GM21786 (cell line): ENCODE measurements around the gene GSAP.
A peak's percentile ranks its signal among the peaks of the same experiment; 100 is the strongest.

ENCODE experiments used
- ATAC-seq: cut with Tn5 transposase; IDR thresholded peaks from one replicate; pipeline ENCODE4 v1.9.1; 2021; ENCODE audit not compliant: unreplicated experiment

The GSAP gene

DNA sequence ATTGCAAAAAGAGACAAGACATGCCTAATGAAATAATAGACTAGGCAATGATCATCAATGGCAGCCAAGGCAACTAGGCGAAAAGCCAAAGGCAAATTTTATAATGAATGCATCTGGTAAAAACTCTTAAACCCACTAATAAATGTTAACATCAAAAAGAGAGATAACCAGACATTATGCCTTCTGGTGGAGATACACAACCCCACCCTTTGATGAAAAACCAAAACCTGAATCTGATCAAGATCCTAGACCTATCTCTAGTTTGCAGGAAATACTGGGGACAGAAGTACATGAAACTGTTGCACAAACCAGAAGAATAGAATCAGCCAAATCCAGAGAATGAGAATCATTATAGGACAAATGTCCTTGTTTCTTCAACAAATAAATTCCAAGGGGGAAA lies 22.0 kb upstream of the GSAP start:
- no peak for ATAC-seq

DNA sequence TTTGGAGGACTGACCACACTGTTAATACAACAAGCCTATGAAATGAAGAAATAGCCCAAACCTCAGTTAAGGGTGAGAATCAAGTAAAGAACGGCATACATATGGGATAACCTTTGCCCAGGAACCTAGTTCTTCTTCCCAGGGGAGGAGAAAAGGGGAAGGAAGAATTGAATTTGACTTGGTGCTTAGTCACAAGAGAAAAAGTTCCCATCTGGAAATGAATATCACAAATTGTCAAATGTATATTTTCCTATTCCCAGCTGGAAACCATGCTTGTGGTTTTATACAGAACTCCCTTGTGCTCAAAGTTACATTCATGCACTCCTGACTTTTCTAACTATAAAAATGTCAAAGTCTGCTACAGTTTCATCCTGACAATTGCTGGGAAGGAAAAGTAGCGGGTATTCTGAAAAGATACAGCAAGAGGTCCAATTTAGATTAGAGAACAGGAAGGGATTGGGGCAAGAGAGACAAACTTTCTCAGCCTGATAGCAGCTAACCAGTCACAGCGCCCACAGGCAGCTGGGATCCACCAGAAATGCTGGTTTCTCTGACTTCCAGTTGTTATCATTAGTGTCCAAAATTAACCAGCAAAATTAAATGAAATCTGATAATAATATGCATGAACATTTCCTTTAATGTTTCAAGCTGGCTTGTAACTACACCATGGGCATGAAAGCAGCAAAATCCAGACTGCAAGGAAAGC lies 18.6 kb upstream of the GSAP start:
- no peak for ATAC-seq

GRCh38 chr7:77433901-77434300 lies 17.8 kb upstream of the GSAP start:
- ATAC-seq, result no peak

GRCh38 chr7:77430927-77431326 lies 14.8 kb upstream of the GSAP start:
- ATAC-seq, result no peak

DNA sequence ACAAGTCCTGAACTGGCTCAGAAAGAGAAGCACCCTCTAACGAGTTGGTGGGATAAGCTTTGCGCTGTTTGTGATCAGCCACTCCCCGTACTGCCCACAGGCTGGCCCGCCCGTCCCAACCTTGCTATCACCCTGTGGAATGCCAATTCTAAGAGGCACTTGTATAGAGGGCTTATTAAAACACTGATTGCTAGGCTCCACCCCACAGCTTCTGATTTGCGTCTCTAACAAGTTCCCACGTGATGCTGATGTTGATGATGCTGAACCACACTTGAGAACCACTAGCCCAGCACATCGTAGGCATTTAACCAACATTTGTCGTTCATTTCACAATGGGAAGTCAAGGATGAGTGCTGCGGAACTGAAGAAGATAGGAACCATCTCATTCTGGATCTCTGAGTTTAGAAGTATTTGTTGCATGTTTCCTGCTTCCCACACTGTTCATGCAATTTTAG lies 12.7 kb upstream of the GSAP start:
- ATAC-seq, result no peak

- ATAC-seq, result no peak
Observed at GRCh38 chr7:77427996-77428603, 12.0 kb upstream of the GSAP start.

- no peak for ATAC-seq
Observed at GRCh38 chr7:77426521-77427051, 10.4 kb upstream of the GSAP start.

DNA sequence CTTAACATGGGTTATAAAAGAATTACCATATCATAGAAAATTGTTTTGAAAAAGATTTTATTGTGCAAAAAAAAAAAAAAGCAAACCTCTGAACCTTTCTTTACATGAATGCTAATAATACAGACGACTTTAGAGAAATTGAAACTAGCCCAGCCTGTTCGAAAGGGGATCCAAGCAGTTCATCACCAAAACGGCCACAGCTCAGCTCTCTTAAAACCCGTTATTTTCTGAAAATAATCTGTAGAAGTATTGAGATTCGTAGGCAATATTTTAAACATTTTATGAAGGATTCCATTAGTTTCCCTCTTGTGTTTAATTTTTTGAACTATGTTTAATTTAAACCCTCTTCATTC lies 9.9 kb upstream of the GSAP start:
- ATAC-seq, result peak; percentile 76

GRCh38 chr7:77425101-77426051 lies 9.2 kb upstream of the GSAP start:
- peak; percentile 28 for ATAC-seq

DNA sequence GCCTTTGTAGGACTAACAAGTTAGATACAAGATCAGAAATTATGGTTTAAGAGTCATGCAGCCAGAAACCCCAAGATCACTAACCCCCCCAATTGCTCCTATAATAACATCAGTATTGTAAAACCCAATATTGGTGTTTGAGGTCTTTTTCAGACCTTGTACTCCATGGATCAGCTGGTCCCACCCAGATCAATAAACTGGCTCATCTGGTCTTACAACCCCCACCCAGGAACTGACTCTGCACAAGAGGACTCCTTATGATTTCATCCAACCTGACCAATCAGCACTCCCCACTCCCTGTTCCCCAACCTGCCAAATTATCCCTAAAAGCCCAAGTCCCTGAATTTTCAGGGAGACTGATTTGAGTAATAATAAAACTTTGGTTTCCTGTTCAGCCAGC lies 6.4 kb upstream of the GSAP start:
- ATAC-seq, result no peak

DNA sequence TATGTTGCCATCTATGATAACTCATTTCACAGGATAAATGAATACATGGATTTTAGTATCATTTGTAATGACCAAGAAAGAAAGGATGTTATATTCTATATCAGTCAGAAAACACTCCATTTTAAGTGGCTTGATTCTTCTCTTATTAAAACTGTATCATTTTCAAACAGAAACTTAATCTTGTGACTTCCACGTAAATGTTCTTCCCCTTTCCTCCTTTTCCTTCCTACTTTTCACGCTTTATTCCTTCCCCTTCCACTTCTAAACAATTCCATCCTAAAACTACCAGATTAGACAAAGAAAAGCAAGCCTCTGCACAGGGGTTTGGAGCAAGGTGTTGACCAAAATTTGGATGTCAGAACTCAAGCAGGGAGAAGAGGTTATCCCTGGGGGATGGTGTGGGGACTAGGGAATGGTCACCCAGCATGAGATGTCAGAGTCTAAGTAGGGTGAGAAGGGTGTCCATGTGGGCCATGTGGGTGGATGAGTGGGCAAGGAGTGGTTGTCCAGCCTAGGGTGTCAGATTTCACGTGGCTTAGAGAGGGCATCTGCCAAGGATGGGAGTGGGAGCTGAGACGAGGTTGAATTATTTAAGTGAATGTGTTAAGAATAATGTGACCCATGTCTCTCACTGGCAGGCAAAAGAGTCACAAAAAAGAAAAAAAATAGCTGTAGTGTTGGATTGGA lies 5.0 kb upstream of the GSAP start:
- no peak for ATAC-seq

GRCh38 chr7:77420438-77420837 lies 4.3 kb upstream of the GSAP start:
- no peak for ATAC-seq

DNA sequence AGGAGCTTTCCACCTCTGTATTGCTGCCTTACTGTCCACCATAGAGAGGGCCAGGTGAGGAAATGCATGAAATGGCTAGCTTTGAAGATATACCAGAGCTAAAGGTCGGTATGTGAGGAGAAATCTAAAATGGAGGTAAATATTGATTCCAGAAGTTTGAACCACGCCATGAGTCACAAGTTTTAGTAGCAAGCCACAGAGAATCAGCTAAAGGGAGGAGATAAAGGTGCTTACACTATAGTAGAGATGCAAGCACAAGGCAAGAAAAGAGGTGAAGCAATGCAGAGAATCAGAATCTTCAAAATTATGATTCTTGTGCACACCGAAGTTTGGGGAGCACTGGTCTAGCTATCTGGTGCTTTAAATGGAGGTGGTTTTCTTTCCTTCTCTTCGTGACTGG lies 3.0 kb upstream of the GSAP start:
- no peak for ATAC-seq

DNA sequence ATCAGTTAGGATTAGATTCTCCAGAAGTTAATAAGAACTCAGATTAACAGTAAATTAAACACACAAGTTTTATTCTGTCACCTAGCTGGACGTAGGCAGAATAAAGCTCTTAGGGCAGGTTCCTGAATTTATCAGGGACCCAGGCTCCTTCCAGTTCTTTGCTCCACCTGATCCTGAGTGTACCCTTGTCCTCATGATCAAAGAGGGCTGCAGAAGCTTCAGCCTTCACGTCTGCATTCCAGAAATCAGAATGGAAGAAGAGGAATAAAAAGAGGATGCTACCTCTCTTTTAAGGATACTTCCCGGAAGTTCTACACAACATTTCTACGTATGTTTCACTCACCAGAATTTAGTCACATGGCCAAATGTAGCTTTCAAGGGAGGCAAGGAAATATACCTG lies 1.7 kb upstream of the GSAP start:
- ATAC-seq, result no peak

- ATAC-seq, result peak; percentile 23
Observed at GRCh38 chr7:77416621-77417371, 647 bp upstream of the GSAP start.

GRCh38 chr7:77415476-77415822 lies 700 bp downstream of the GSAP start:
- peak; percentile 21 for ATAC-seq

- no peak for ATAC-seq
Observed at GRCh38 chr7:77413861-77414424, 2.2 kb downstream of the GSAP start.

- ATAC-seq, result no peak
Observed at GRCh38 chr7:77413128-77413527, 3.0 kb downstream of the GSAP start.

DNA sequence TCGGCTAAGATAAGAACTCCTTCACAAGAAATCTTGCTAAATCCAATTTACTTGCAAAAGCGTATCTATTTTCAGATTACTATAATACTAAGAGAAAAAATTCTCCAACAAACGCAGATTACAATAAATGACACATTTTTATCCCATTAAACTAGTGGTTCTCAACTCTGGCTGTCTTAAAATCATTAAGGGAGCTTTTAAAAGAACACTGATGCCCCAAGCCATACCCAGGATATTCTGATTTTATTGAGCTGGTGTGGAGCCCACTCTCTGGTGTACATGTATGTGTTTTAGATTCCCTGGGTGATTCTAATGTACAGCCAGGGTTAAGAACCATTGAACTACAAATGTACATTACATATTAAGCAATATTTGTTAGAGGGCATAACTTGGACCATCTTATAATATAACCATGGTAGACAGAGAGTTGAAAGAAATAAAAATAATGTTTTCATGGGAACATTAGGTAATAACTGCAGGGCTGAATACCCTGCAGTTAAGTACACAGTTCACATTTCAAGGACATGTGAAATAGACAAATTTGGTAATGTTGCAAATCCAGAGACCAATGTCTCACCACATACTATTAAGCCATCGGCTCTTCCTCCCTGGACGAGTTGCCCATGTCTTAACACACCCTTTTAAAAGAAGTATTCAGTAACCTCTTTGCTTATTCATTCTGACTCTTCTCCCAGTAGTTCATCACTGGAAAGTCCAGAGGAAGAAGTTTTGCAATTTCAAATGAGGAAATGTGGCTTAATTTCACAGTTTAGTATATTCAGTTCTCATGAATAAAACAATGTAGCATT lies 6.2 kb downstream of the GSAP start:
- no peak for ATAC-seq
